H9 (cell line): ENCODE results near the gene RIMS1. TPM values are rescaled to one million over a fixed set of nuclear protein-coding genes. Genes with fewer than 3 reads are reported as not detected.

Experiments
- DNase-seq: peaks from one replicate; pipeline ENCODE4 v3.0.0-alpha.2; 2017
- H2AFZ ChIP-seq: one replicate; pipeline ENCODE4 v1.6.1; 2013; ENCODE audit warnings: mild to moderate bottlenecking, low read length, control low read depth, moderate library complexity
- H2AK5ac ChIP-seq: 2 replicates; pipeline ENCODE4 v1.6.1; 2013; ENCODE audit warnings: low read length, control low read depth, mixed read lengths; ENCODE audit not compliant: insufficient read length
- H2BK120ac ChIP-seq: one replicate; pipeline ENCODE4 v1.6.1; 2013; ENCODE audit warnings: low read depth, mild to moderate bottlenecking, low read length, control low read depth, inconsistent platforms; ENCODE audit not compliant: poor library complexity, severe bottlenecking
- H2BK12ac ChIP-seq: 2 replicates; pipeline ENCODE4 v1.6.1; 2013; ENCODE audit warnings: low read length, control low read depth, mixed read lengths, low read depth; ENCODE audit not compliant: insufficient read length
- H2BK15ac ChIP-seq: 2 replicates; pipeline ENCODE4 v1.6.1; 2013; ENCODE audit warnings: low read depth, low read length, control low read depth
- H2BK20ac ChIP-seq: one replicate; pipeline ENCODE4 v1.6.1; 2013; ENCODE audit warnings: low read depth, mild to moderate bottlenecking, low read length, control low read depth, inconsistent platforms; ENCODE audit not compliant: poor library complexity, severe bottlenecking
- H2BK5ac ChIP-seq: 2 replicates; pipeline ENCODE4 v1.6.1; 2013; ENCODE audit warnings: low read length, control low read depth, mixed read lengths; ENCODE audit not compliant: insufficient read length
- H3K14ac ChIP-seq: 2 replicates; pipeline ENCODE4 v1.6.1; 2013; ENCODE audit warnings: low read length, control low read depth; ENCODE audit not compliant: insufficient read depth
- H3K18ac ChIP-seq: 2 replicates; pipeline ENCODE4 v1.6.1; 2013; ENCODE audit warnings: low read depth, mild to moderate bottlenecking, mixed read lengths, low read length, control low read depth; ENCODE audit not compliant: insufficient read length
- H3K23ac ChIP-seq: 2 replicates; pipeline ENCODE4 v1.6.1; 2013; ENCODE audit warnings: low read length, control low read depth, mixed read lengths, low read depth; ENCODE audit not compliant: insufficient read length
- H3K23me2 ChIP-seq: 2 replicates; pipeline ENCODE4 v1.6.1; 2013; ENCODE audit warnings: low read depth, mild to moderate bottlenecking, mixed read lengths, low read length, control low read depth; ENCODE audit not compliant: insufficient read length, poor library complexity, severe bottlenecking
- H3K27ac ChIP-seq: 2 replicates; pipeline ENCODE4 v1.5.1; 2013; ENCODE audit warnings: low read length, control low read depth, mixed read lengths, low read depth; ENCODE audit not compliant: insufficient read length
- H3K27me3 ChIP-seq: 2 replicates; pipeline ENCODE4 v1.6.1; 2013; ENCODE audit warnings: low read length, control low read depth, inconsistent platforms; ENCODE audit not compliant: insufficient read depth
- H3K4ac ChIP-seq: 2 replicates; pipeline ENCODE4 v1.6.1; 2013; ENCODE audit warnings: low read depth, mild to moderate bottlenecking, control low read depth, inconsistent platforms, low read length, moderate library complexity
- H3K4me1 ChIP-seq: 2 replicates; pipeline ENCODE4 v1.6.1; 2013; ENCODE audit warnings: low read length, control low read depth, inconsistent platforms; ENCODE audit not compliant: insufficient read depth
- H3K4me2 ChIP-seq: 2 replicates; pipeline ENCODE4 v1.6.1; 2013; ENCODE audit warnings: low read length, control low read depth, mixed read lengths; ENCODE audit not compliant: insufficient read length, insufficient read depth
- H3K56ac ChIP-seq: 2 replicates; pipeline ENCODE4 v1.6.1; 2013; ENCODE audit warnings: low read depth, mild to moderate bottlenecking, mixed read lengths, low read length, control low read depth; ENCODE audit not compliant: insufficient read length
- H3K79me1 ChIP-seq: 2 replicates; pipeline ENCODE4 v1.6.1; 2013; ENCODE audit warnings: low read depth, mild to moderate bottlenecking, moderate library complexity, low read length, control low read depth, inconsistent platforms; ENCODE audit not compliant: insufficient read depth, poor library complexity, severe bottlenecking
- H3K79me2 ChIP-seq: 2 replicates; pipeline ENCODE4 v1.6.1; 2013; ENCODE audit warnings: low read length, control low read depth, inconsistent platforms; ENCODE audit not compliant: insufficient read depth
- H3K9ac ChIP-seq: 2 replicates; pipeline ENCODE4 v1.6.1; 2013; ENCODE audit warnings: low read length, control low read depth, mixed read lengths; ENCODE audit not compliant: insufficient read length; ENCODE audit errors: extremely low read depth
- H3K9me3 ChIP-seq: one replicate; pipeline ENCODE4 v1.6.1; 2013; ENCODE audit warnings: low read depth, low read length, inconsistent platforms; ENCODE audit not compliant: control insufficient read depth
- H3T11ph ChIP-seq: one replicate; pipeline ENCODE4 v1.6.1; 2013; ENCODE audit warnings: mild to moderate bottlenecking, low read length, control low read depth, inconsistent platforms
- H4K20me1 ChIP-seq: one replicate; pipeline ENCODE4 v1.6.1; 2013; ENCODE audit not compliant: control insufficient read depth, insufficient read length, insufficient read depth
- H4K5ac ChIP-seq: 2 replicates; pipeline ENCODE4 v1.6.1; 2013; ENCODE audit warnings: low read depth, mild to moderate bottlenecking, mixed read lengths, low read length, control low read depth; ENCODE audit not compliant: insufficient read length
- H4K8ac ChIP-seq: replicated peaks from 2 replicates; pipeline ENCODE4 v1.6.1; 2013; ENCODE audit warnings: low read length, control low read depth, mixed read lengths, low read depth; ENCODE audit not compliant: insufficient read length
- H4K91ac ChIP-seq: 2 replicates; pipeline ENCODE4 v1.6.1; 2013; ENCODE audit warnings: low read depth, mild to moderate bottlenecking, moderate library complexity, mixed read lengths, low read length, control low read depth; ENCODE audit not compliant: insufficient read length
- H3K27ac Mint-ChIP-seq, 3 experiments: 2 replicates in 2 of 3; 3 replicates in 1 of 3; pipeline ENCODE4 v1.8.0; 2020 to 2021; ENCODE audit warnings: mixed read lengths in 3 of 3, mild to moderate bottlenecking in 1 of 3, moderate library complexity in 1 of 3
- H3K27me3 Mint-ChIP-seq: 2 replicates; pipeline ENCODE4 v1.8.0; 2021; ENCODE audit warnings: low read depth, mild to moderate bottlenecking, moderate library complexity, mixed read lengths
- H3K36me3 Mint-ChIP-seq, 3 experiments: 2 replicates in 2 of 3; 3 replicates in 1 of 3; pipeline ENCODE4 v1.8.0; 2020 to 2021; ENCODE audit warnings: low read depth in 3 of 3, mixed read lengths in 3 of 3; ENCODE audit not compliant: insufficient read depth in 1 of 3
- H3K4me1 Mint-ChIP-seq, 2 experiments: 2 replicates each; pipeline ENCODE4 v1.8.0; 2020; ENCODE audit warnings: mixed read lengths in 2 of 2
- H3K4me3 Mint-ChIP-seq, 2 experiments: 2 replicates in 1 of 2; 3 replicates in 1 of 2; pipeline ENCODE4 v1.8.0; 2020 to 2021; ENCODE audit warnings: mild to moderate bottlenecking in 2 of 2, mixed read lengths in 2 of 2, moderate library complexity in 1 of 2
- H3K9me3 Mint-ChIP-seq, 2 experiments: 2 replicates in 1 of 2; 3 replicates in 1 of 2; pipeline ENCODE4 v1.8.0; 2020; ENCODE audit warnings: mild to moderate bottlenecking in 2 of 2, mixed read lengths in 2 of 2, moderate library complexity in 1 of 2
- WGBS: extraction: QIAGEN DNeasy Blood & Tissue Kit; methylation state at CpG from one replicate; pipeline ENCODE4 v1.1.7; 2013; ENCODE audit warnings: missing lambda C conversion rate, low lambda C conversion rate, mixed read lengths; ENCODE audit not compliant: insufficient read length; ENCODE audit errors: extremely low coverage; 5-methylcytosine and 5-hydroxymethylcytosine counted together
- total RNA-seq: library from RNA; stranded (reverse); gene quantifications from 2 replicates; pipeline ENCODE4 v1.2.1, GENCODE V29; 2021
- TF ChIP-seq, protein P1 (sequence below): fragments of 200-600 bp; sonication (generic); conservative IDR thresholded peaks from 3 replicates; pipeline ENCODE4 v1.8.0; 2021; ENCODE audit warnings: antibody characterized with exemption, mild to moderate bottlenecking

The RIMS1 gene
- total RNA-seq, 1 experiment from 2014 or later, result 0.83 TPM

DNA sequence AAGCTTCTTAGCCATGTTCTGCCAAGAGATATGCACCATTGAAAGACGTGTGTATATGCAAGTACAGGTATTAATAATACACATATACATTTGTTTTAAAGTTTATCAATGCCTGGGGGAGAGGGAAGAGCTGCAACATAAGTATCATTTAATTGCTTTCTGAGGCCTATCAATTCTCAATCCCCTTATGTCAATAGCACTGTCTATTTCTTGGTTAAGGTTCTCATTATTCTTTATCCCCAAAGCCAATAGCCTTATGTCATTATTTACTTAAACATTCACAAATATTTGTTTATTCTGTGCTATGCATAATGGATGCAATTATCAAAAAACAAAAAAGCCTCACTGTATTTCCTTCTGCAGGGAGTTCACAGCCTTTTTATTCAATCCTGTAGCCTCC is 385.2 kb downstream of the RIMS1 start:
- no peak overlapping the region for H2BK15ac ChIP-seq
- no peak overlapping the region for H2BK5ac ChIP-seq
- H3K79me2 ChIP-seq, result no peaks in the 10 kb centered on the region
- no peak overlapping the region for H2AK5ac ChIP-seq
- H3K27ac ChIP-seq, result no peak overlapping the region
- H3K9ac ChIP-seq, result no peak overlapping the region
- TF ChIP-seq, protein P1, sequence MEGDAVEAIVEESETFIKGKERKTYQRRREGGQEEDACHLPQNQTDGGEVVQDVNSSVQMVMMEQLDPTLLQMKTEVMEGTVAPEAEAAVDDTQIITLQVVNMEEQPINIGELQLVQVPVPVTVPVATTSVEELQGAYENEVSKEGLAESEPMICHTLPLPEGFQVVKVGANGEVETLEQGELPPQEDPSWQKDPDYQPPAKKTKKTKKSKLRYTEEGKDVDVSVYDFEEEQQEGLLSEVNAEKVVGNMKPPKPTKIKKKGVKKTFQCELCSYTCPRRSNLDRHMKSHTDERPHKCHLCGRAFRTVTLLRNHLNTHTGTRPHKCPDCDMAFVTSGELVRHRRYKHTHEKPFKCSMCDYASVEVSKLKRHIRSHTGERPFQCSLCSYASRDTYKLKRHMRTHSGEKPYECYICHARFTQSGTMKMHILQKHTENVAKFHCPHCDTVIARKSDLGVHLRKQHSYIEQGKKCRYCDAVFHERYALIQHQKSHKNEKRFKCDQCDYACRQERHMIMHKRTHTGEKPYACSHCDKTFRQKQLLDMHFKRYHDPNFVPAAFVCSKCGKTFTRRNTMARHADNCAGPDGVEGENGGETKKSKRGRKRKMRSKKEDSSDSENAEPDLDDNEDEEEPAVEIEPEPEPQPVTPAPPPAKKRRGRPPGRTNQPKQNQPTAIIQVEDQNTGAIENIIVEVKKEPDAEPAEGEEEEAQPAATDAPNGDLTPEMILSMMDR, result no peak
- H3K4me2 ChIP-seq, result no peak overlapping the region
- H3K79me1 ChIP-seq, result no peaks in the 10 kb centered on the region
- no peak overlapping the region for H4K5ac ChIP-seq
- H3K23ac ChIP-seq, result no peak overlapping the region
- no peak overlapping the region for H2BK120ac ChIP-seq
- H4K8ac ChIP-seq, result no peak overlapping the region
- no peaks in the 10 kb centered on the region for H3K4me1 ChIP-seq
- no peak overlapping the region for H2BK20ac ChIP-seq
- H2BK12ac ChIP-seq, result no peak overlapping the region
- H3K56ac ChIP-seq, result no peak overlapping the region
- Mint-ChIP-seq H3K4me1 (no peaks in the 10 kb centered on the region), H3K9me3 (no peaks in the 10 kb centered on the region), H3K36me3 (no peaks in the 10 kb centered on the region), H3K27me3 (no peaks in the 10 kb centered on the region), H3K27ac (no peak overlapping the region), H3K4me3 (no peak overlapping the region)
- no peaks in the 10 kb centered on the region for H3K23me2 ChIP-seq
- no peak overlapping the region for H3T11ph ChIP-seq
- no peak overlapping the region for H3K14ac ChIP-seq
- H3K18ac ChIP-seq, result no peak overlapping the region
- no peaks in the 10 kb centered on the region for H3K9me3 ChIP-seq
- no CpG with 5 or more reads among the region's 1 CpG for WGBS
- no peaks in the 10 kb centered on the region for H4K20me1 ChIP-seq
- H3K4ac ChIP-seq, result no peak overlapping the region
- H3K27me3 ChIP-seq, result no peaks in the 10 kb centered on the region
- no peak overlapping the region for H4K91ac ChIP-seq
- no peak for DNase-seq
- H2AFZ ChIP-seq, result no peak overlapping the region
